HuH-7.5 (cell line): Measurements from ENCODE around the gene HES6.
A peak's percentile ranks its signal among the peaks of the same experiment; 100 is the strongest.
"Not testable (repeated sequence)": the region's sequence is repeated elsewhere in the genome, so short reads cannot be mapped to it uniquely, and the experiment has no call there.

Experiments used
- DNase-seq: peaks from one replicate; pipeline ENCODE4 v3.0.0; 2011; ENCODE audit warnings: low spot score

The HES6 gene

DNA sequence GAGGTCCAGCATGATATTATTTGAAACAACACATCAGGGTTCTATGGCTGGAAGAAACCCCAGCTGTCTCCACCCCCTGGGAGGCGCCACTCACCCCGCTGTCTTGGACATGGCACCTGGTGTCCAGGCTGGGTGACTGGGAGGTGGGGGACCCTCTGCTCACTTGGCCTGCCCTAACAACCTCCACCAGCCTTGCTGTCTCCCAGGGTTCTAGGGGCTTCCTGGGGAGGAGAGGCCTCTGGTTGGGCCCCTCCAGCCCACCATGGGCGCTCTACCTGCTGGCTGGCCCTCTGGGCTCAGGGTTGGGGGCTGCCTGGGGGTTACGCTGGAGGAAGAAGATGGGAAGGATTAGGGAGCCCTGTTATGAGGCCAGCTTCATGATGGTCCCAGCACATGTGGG, 32.3 kb upstream of the HES6 start:
- no peak for DNase-seq

DNA sequence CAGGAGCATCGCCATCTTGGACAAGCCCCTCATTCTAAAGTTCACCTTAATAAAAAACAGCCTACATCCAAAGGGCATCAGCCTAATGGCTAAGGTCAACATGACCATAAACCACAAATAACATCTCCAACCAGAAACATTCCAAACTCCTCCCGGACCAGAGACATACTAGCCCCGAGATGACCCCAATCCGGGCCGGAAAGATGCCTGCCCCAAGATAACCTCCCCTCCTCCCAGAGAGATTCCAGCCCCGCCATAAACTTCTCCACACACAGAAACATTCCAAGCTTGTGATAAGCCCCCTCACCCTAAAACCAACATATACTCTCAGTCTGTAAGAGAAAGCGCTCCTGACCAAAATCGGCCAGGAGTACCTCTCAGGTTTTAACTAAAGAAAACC, 31.8 kb upstream of the HES6 start:
- DNase-seq = not testable (repeated sequence)

DNA sequence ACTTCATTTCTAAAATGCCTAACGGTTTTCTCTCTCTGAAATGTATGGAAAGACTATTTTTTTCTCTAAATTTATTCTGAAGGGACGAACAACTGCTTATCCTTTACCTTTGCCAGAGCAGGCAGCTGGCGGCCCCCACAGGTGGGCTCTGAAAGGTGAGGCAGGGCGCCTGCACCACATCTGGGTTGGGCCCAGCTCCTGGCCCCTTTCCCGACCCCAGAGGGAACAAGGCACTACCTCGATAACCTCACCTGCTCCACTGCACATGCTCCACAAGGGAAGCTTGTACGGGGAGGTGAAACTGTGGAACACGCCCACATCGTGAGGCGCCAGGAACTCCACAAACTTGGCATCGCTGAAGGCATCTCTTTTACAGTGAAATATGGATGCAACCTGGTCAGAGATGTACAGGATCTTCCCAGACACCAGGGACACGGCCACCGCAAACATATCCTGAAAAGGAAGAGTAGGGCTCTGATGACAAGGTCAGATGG, 31.3 kb upstream of the HES6 start:
- DNase-seq = no peak

DNA sequence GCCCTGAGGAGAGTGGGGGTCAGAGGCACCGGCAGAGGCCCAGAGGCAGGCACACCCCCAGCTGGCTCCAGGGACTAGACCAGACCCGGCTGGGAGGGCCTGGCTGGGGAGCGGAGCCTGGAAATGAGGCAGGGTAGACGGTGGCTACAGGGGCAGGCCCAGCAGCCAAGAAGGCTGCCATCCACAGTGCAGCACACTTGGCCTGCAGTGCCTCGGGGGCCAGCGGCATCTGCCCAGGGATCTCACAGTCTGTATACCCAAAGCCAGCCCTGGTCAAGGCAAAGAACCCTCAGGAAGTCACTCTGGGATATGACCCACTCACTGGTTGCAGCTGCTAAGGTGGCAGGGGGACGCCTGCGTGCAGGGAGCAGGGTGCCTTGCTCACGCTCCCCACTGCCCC, 30.8 kb upstream of the HES6 start:
- no peak for DNase-seq

DNA sequence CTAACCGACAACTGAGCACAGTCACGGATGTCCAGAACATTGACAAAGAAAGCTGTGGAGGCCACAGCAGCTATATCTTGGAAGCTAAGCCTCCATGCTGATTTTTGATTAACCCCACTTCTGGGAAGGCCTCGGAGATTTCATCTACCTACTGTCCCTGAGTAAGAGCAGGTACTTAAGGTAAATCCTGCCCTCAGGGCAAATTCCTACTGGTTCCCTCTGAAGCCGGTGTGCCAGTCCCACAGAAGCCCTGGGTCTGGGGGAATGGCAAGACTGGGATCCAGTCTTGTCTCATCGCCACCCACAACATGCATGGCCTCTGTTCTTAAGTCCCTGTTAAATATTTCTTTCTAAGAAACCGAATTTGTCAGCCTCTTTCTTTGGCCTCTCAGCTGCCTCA, 29.9 kb upstream of the HES6 start:
- no peak for DNase-seq

DNA sequence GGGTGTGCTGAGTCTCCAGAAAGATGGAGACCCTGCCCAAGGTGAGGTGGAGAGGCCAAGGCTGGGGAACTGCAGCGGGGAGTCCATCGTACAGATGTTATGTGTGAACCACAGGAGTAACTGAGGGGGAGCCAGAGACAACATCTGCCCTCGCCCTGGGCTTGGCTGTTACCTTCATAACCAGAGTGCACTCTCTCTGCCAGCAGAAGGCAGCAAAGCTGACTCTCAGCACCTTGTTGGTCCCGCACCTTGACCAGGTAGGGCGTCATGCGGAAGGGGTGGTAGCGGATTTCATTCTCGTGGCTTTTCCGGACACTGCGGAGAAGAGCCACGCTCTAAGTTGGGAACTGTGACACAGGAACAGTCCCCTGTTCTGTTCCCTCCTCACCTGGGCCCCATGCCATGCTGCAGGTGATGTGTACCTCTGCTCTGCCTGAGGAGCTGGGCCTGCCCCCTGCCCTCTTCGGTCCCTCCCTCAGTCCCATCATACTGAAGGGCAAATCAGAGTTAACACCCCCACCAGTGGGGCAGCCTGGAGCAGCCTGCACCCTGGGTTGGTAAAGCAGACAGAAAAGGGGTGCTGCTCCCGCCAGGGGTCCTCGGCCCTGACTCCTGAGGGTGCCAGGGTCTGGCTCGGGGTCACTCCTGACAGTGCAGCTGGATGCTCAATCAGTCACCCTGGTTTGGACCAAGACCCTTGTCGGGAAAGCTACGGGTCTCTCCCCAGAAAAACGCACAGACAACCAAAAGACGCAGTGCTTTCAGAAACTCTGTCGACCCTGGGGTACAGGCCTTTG, 28.2 kb upstream of the HES6 start:
- DNase-seq = no peak

DNA sequence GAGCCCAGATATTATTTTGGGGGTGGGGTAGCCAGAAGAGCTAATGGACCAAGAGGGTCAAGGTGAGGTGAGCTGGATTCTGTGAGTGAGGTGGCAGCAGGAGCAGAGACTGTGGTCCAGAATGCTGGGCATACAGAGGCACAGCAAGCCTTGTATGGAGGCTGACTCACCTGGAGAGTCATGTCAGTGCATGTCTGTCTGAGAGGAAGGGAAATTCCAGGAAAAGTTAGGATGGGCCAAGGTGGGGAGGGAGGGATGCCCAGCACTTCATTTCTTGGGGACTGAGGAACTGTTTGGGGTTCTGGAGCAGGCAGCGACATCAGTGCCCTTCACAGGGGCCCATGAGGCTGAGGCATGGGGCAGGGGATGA, 27.5 kb upstream of the HES6 start:
- DNase-seq = no peak

DNA sequence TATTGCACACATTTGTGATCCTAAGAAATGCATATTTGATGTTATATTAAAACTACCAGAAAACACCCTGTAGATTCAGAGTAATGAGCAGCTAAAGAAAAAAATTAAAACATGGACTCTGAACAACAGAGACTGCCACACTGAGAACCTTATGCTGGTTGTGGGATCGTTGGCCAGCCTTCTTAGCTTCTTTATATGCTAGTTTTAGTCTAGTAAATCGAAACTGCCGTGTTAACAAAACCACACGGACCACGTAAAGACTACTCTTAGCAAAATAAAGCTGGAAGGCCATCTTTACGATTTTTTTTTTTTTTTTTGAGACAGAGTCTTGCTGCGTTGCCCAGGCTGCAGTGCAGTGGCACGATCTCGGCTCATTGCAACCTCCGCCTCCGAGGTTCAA, 25.8 kb upstream of the HES6 start:
- DNase-seq = no peak

DNA sequence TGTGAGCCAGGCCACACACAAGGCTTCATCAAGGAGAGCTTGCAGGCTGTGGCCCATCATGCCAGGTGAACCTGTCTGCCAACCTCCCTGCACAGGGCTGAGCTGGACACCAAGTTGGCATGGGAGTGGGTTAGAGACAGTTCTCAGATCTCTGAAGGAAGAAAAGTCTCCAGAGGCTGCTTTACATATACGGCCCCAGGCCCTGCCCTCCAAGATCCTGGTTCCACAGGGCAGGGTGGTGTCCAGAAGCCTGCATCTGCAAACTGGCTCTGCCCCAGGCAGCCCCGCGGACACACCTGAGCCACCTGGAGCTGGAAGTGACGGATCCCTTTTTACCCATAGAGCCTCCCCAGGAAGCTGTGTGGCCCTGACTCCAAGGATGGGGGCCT, 24.2 kb upstream of the HES6 start:
- DNase-seq = no peak

DNA sequence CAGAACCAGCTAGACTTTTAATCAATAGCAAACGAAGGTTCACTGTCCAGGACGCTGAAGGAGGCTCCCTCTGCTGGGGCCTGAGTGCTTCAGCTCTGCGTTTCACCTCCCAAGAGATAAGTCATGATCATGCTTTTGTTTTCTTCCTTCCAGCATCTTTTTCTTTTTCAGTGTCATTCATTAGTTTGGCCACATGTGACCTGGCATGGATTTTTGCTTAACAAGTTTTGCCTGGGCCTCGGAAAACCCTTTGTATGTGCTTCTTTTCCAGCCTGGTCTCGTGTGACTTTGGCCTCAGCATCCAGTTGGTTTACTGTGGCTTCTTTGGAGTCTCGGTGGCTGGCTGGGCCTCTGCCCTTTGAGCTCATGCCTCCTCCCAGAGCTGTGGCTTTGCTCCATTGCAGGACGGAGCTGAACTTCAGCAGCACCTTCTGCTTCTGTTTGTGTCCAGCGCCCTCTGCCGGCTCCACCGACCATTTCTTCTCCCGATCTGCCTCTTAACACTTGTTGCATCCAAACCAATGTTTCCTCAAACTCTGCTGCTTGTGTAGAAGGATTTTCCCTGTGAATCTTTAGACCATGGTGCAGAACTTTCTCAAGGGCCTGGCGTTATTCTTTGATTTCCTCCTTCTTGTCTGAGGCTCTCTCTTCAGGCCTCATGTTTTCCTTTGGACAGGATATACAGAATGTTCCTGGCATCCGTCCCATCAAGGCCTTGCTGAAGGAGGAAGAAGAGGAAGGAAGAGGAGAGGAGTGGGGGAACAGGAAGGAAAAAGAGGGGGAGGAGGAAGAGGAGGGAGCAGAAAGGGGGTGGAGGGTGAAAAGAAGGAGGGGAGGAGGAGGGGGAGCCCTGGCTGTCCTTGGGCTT, 23.6 kb upstream of the HES6 start:
- DNase-seq = peak; percentile 92

DNA sequence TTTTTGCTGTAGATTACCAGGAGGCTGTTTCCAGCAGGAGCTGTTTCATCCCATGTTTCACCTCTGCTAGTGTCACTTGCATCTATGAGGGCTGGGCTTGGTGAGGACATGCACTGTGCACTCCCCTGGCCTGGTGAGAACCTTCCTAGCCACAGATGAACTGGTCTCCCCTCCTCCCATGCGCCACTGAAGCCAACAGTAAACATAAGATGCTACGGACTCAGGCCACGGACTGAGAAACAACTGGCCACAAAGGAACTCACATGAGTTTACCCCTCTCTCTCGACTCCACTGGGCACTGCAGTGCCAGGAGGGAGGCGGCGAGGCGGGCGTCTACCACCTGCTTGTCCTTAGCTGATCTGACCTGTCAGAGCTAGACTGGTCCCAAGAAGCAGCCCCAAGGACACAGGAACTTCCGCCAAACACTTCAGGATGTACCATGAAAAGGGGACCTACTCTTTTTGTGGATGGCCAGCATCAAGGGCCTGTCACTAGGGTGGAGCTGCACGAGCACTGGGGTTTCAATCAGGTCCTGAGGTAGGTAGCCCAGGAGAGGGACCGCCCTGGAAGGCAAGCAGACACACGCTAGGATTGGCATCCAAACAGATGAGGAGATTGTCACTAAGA, 22.8 kb upstream of the HES6 start:
- no peak for DNase-seq

DNA sequence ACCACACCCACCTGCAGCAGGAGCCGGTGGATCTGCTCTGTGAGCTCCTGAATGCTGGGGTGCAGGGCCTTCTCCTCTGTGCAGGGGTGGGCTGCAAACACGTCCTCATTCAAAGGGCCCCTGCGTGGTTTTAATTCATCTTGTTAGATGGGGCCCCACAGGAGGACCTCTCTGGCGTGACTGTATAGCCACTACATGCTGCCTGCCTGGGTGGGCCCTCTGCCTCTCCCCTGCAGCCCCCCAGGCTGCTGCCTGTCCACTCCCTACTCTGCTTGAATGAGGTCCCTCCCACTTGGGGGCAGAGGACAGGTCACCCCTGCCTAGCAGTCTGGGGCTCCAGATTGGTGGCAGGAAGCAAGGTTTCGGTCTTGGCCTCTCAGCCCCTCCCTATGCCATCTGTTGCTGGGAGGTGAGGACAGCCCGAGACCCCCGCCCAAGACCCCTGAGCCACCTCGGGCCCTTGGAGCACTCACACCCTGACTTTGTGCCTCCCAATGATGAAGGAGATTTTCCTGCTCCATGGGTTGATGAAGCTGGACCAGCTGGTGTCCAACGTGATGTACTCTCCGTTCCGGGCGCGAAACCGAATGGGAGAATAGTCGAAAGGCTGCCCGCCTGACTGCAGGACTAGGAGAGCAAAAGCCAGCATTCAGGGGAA, 22.0 kb upstream of the HES6 start:
- DNase-seq = no peak

DNA sequence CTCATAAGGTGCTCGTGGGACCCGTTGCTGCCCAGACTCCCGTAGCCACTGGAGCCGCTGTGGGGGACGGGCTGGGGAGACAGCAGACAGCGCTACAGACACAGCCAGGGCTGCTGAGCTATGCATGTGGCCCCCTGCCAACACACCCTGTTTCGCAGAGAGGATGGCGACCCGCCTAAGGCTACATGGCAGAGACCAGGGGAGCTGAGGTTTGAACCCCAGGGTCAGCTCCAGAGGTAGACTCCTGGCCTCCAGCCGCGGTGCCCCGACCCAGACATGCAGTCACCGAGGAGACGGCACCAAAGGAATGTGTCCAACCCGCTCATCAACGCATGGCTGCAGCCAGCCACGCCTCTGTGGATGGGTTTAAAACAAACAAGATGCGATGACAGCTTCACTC, 21.0 kb upstream of the HES6 start:
- no peak for DNase-seq

DNA sequence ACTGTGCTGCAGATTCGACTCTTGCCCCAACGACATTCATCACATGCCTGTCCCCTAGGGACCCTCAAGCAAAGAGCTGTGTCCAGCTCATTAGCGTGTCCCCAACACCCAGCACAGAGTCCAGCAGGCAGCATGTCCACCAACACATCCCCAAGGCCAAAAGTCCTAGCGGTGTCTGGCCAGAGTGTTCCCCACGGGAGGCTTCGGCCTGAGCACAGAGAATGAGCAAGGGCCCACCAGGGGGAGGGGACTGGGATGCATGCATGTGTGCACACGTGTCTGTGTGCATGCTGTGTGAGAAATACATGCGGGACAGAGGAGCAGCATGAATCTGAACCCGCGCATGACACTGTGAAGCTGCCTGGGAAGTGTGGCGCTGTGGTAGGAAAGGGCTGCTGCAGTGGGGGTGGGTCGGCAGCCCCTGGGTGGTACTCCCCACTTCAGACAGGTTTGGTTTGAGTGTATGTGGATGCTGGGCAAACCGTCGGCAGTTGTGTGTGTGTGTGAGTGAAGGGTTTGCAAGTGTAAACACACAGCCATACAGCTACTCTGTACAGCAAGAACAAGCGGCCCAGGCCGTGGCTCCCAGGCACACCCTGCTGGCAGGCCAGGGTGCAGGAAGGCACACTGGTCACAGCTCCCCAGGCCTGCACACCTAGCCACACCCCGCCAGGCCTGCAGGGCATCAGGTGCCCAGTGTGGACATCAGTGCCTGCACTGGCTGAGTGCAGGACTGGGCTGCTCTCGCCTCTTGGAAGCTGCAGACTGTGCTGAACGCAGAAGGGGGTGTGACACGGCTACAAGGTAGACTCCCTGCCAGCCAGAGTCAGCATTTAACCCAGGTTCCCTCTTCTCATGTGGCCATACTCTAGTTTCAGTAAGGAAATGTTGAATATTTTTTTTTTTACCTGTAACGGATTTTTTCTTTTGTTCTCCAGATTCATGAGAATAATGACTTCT, 19.5 kb upstream of the HES6 start:
- no peak for DNase-seq

DNA sequence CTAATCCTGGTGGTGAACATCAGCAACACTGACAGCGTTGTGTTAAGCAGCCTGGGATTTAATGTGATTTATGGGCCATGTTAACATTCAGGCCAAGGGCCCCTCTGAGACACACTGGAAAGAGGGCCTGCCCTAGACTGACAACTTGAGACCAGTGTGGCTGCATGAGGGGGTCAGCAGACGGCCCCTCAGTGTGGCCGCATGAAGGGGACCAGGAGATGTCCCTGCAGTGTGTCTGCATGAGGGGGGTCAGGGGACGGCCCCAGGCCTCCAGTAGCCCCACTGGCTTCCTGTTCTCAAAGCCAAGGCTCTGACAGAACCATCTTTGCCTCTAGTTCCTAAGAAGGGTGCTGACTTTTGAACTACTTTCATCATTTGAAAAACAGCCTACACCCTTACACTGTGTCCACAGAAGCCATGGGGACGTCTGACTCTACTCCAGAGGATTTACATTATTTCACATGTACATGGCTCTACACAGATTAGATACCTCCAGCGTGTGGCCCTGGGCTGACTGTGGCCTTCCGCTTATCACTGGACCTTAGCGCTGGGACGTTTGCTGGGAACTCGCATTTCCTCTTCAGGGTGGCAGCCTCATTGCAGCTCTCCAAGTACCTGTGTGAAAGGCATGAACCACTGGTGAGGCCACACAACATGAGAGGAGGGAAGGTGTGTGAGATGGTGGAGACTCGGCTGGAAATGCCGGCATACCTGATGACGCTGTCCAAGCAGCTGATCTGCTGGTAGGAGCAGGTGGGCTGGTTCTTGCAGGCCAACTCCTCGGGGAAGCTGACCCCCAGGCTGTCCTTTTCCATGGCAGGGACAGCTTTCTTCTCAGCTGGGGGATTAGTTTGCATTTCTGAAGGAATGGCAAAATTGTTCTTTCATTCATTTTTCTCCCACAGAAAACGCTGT, 18.2 kb upstream of the HES6 start:
- DNase-seq = no peak

DNA sequence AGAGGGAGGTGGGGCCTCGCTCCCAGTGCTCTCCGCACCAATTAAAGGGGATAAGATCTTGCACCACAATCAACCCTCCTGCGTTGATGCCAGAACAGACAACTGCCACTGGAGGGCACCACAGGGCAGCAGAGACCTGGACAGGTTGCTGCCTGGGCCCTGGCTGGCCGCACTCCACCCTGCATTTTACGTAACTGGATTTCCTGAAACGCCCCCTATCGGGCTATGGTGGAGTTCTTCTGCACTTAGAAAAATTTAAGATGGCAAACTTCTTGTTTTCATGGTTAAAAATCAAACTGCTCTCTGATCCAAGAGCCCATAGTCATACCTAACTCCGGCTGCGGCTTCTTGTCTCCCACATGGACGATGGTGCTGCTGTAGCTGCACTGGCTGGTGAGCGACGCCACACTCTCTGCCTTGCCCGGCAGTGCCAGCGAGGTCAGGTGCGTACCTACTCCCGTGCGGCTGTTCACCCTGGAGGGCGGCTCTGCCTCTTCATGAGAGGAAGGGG, 16.8 kb upstream of the HES6 start:
- DNase-seq = peak; percentile 86

DNA sequence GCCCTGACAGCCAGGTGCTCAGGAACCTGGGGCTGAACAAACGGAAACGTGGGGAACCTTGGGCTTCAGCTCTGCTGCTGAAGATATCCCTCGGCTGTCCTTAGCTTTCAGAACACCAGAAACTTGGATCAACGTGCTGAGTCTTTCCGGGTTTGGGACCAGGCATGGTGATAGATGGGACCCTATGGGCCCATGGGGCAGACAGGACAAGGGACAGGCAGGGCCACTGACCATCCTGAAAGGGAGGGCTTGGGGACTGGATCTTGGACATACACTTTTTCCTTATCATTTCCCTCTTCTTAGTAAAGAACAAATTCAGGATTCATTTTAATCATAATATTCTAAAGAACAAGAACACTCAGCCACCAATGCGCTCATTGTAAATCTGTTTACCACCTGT, 16.3 kb upstream of the HES6 start:
- no peak for DNase-seq

DNA sequence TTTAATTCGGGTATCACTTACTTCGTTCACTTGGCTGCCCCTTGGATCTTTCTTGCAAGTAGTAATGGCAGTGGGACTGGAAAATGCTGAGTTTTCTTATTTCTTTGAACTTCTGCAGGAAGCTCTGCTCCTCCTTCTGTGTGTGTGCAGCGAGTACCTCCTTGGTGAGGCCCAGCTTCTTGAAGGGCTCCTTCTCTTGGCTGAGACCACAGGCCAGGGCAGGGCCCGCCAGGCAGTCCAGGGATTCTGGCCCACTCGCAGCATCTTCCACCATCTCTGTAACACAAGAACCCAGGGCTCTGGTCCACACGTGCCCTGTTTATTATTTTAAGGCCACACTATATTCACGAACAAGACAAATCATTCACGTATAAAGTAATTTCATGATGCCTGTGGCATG, 15.8 kb upstream of the HES6 start:
- no peak for DNase-seq

DNA sequence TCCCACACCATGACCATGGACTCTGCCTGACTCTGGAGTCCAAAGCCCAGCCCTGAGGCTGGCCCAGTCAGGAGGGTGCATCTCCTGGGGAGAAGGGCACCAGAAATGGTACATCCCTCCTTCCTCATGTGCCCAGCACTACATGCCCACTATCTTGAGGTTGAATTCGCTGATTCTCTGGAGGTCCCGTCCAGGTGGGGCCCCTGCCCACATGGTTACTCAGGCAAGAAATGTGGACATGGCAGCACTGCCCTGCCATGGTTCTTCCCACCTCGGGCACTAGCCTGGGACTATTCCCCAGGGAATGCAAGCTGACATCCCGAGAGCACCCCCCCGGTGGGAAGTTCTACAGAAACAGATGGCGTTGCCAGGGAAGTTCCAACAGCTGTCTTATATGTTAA, 15.3 kb upstream of the HES6 start:
- no peak for DNase-seq
